HepG2 (cell line): ENCODE measurements around the gene HNF1B. TPM values are rescaled to one million over a fixed set of nuclear protein-coding genes. Genes with fewer than 3 reads are reported as not detected.

Source experiments
- ARHGAP35 ChIP-seq: sonication (generic); formaldehyde crosslinking; IDR thresholded peaks from 2 replicates; pipeline ENCODE4 v1.9.0; 2022; ENCODE audit warnings: mild to moderate bottlenecking, inconsistent platforms, moderate library complexity, missing genetic modification reagents, borderline replicate concordance
- DMAP1 ChIP-seq: IDR thresholded peaks from 2 replicates; pipeline ENCODE4 v1.6.1; 2016
- HOXA5 ChIP-seq: sonication (generic); formaldehyde crosslinking; IDR thresholded peaks from 2 replicates; pipeline ENCODE4 v1.4.0; 2020; ENCODE audit warnings: missing genetic modification reagents
- NR2F1 ChIP-seq, 2 experiments: fragments of 450-650 bp in 1 of 2; formaldehyde crosslinking in 1 of 2; IDR thresholded peaks; 2 replicates each; pipeline versions ENCODE4 v1.5.0 to v1.6.1; 2016 to 2020; ENCODE audit warnings: mild to moderate bottlenecking in 1 of 2, missing compliant biosample characterization in 1 of 2, missing genetic modification reagents in 1 of 2, moderate library complexity in 1 of 2
- RXRB ChIP-seq: IDR thresholded peaks from 2 replicates; pipeline ENCODE4 v1.6.1; 2016; ENCODE audit warnings: borderline replicate concordance, missing genetic modification reagents, missing compliant biosample characterization
- SALL1 ChIP-seq: sonication (generic); formaldehyde crosslinking; IDR thresholded peaks from 2 replicates; pipeline ENCODE4 v1.8.0; 2022; ENCODE audit warnings: mild to moderate bottlenecking, missing genetic modification reagents
- SMC3 ChIP-seq: IDR thresholded peaks from 2 replicates; pipeline ENCODE4 v1.6.1; 2011; ENCODE audit warnings: low read length, improper control_type of control experiment
- ZC3H13 ChIP-seq: sonication (generic); formaldehyde crosslinking; IDR thresholded peaks from 2 replicates; pipeline ENCODE4 v1.8.1; 2023; ENCODE audit warnings: mild to moderate bottlenecking, missing genetic modification reagents, moderate library complexity
- ZNF253 ChIP-seq: sonication (generic); formaldehyde crosslinking; IDR thresholded peaks from 2 replicates; pipeline ENCODE4 v1.8.0; 2022; ENCODE audit warnings: mild to moderate bottlenecking, missing genetic modification reagents, borderline replicate concordance
- ZNF720 ChIP-seq: sonication (generic); formaldehyde crosslinking; IDR thresholded peaks from 2 replicates; pipeline ENCODE4 v1.4.0; 2020; ENCODE audit warnings: missing genetic modification reagents
- ZNF766 ChIP-seq: sonication (generic); formaldehyde crosslinking; IDR thresholded peaks from 2 replicates; pipeline ENCODE4 v1.5.0; 2020; ENCODE audit warnings: missing genetic modification reagents, borderline replicate concordance
- polyA plus RNA-seq, 8 experiments: library from polyadenylated mRNA; depleted of rRNA in 3 of 8; stranded (reverse) in 7 of 8; unstranded in 1 of 8; fragments of >200 nt; fragmentation: Illumina TruSeq in 4 of 8; extraction: Trizol in 4 of 8; gene quantifications; 2 replicates each; pipeline versions ENCODE4 v1.2.1 to v1.2.3, GENCODE V29; 2011 to 2016; ENCODE audit warnings: low read depth in 4 of 8, missing spikeins in 1 of 8, mixed read lengths in 1 of 8; ENCODE audit not compliant: insufficient read depth in 1 of 8
- total RNA-seq, 5 experiments: library from RNA; depleted of rRNA; stranded (reverse); fragments of >200 nt; fragmentation: Illumina TruSeq; extraction: Trizol; gene quantifications; 2 replicates each; pipeline ENCODE4 v1.2.3, GENCODE V29; 2016; ENCODE audit warnings: low read depth in 1 of 5
- TF ChIP-seq, protein P1 (sequence below): sonication (generic); formaldehyde crosslinking; IDR thresholded peaks from 2 replicates; pipeline ENCODE4 v1.5.0; 2020; ENCODE audit warnings: missing genetic modification reagents, mild to moderate bottlenecking, borderline replicate concordance
- TF ChIP-seq, protein P2 (sequence below): sonication (generic); formaldehyde crosslinking; IDR thresholded peaks from 2 replicates; pipeline ENCODE4 v1.8.0; 2022; ENCODE audit warnings: missing genetic modification reagents, mild to moderate bottlenecking, moderate library complexity, borderline replicate concordance
- TF ChIP-seq, protein P3 (sequence below): sonication (generic); formaldehyde crosslinking; IDR thresholded peaks from 2 replicates; pipeline ENCODE4 v1.9.0; 2022; ENCODE audit warnings: missing genetic modification reagents, mild to moderate bottlenecking, borderline replicate concordance
- TF ChIP-seq, protein P4 (sequence below): sonication (generic); formaldehyde crosslinking; IDR thresholded peaks from 2 replicates; pipeline ENCODE4 v1.4.0; 2020; ENCODE audit warnings: missing genetic modification reagents, mild to moderate bottlenecking, borderline replicate concordance
- TF ChIP-seq, protein P5 (sequence below): conservative IDR thresholded peaks from 2 replicates; pipeline ENCODE4 v1.6.1; 2018; ENCODE audit warnings: missing genetic modification reagents
- TF ChIP-seq, protein P6 (sequence below): sonication (generic); formaldehyde crosslinking; conservative IDR thresholded peaks from 2 replicates; pipeline ENCODE4 v1.8.1; 2023; ENCODE audit warnings: missing genetic modification reagents
- TF ChIP-seq, protein P7 (sequence below): sonication (generic); formaldehyde crosslinking; IDR thresholded peaks from 2 replicates; pipeline ENCODE4 v1.5.1; 2020; ENCODE audit warnings: missing genetic modification reagents, mild to moderate bottlenecking, borderline replicate concordance

The HNF1B gene
- total and polyA plus RNA-seq, 2 of the 13 experiments (the other 11 are each of a cell fraction or from before 2014, with no cell fraction given), result 1.9 to 5.3 TPM

DNA sequence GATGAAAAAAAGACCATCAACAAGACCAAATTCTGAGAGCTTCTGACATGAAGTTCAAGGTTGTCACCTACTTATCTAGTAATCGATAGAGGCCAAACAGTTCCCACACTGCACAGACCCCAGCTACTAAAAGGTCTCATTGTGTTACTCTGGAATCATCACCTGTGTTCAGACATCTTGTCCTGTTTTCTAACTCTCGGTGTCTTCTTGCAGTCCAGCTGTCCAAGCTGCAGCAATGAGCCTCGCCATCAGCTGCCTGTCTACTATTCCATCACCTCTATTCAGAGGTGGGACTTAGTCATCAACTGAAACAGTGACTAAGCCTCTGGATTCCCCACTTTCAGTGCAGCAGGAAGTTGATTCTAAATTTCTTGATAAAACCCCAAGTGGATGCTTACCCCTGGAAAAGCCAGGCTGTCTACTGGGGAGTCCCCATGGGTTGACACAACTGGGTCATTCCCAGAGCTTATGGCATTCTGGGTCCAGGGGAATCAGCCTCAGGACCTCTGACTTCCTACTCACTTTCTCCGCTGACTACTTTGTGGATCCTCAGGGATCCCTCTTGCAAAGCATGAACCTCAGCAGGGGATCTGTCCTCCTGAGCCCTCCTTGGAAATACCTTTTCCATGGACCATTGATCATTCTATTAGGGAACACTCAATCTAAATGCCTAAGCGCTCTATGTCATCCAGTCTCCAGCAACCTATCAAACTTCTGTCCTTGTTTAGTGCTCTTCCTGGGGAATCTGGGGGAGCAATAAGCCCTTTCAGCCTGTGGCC, 46.5 kb downstream of the HNF1B start (continued):
- TF ChIP-seq, protein P1, sequence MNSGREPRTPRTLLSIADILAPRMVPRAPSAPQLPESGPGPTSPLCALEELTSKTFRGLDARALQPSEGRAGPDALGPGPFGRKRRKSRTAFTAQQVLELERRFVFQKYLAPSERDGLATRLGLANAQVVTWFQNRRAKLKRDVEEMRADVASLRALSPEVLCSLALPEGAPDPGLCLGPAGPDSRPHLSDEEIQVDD, result no peak
- TF ChIP-seq ZNF720 (no peak), ZNF253 (CRISPR knock-in tag) (no peak), ZC3H13 (CRISPR knock-in tag) (peak; percentile 21; the same call in 1 of the 2 replicates), ARHGAP35 (CRISPR knock-in tag) (no peak), SALL1 (CRISPR knock-in tag) (peak; percentile 89), SMC3 (peak; percentile 19; the same call in 1 of the 2 replicates), HOXA5 (CRISPR knock-in tag) (no peak), RXRB (CRISPR knock-in tag) (peak; percentile 93), NR2F1 (CRISPR knock-in tag; IDR thresholded peaks at IDR 0.05) (peak; percentile 86 to 88), ZNF766 (no peak), DMAP1 (CRISPR knock-in tag) (no peak)
- TF ChIP-seq, protein P2, sequence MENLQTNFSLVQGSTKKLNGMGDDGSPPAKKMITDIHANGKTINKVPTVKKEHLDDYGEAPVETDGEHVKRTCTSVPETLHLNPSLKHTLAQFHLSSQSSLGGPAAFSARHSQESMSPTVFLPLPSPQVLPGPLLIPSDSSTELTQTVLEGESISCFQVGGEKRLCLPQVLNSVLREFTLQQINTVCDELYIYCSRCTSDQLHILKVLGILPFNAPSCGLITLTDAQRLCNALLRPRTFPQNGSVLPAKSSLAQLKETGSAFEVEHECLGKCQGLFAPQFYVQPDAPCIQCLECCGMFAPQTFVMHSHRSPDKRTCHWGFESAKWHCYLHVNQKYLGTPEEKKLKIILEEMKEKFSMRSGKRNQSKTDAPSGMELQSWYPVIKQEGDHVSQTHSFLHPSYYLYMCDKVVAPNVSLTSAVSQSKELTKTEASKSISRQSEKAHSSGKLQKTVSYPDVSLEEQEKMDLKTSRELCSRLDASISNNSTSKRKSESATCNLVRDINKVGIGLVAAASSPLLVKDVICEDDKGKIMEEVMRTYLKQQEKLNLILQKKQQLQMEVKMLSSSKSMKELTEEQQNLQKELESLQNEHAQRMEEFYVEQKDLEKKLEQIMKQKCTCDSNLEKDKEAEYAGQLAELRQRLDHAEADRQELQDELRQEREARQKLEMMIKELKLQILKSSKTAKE (CRISPR knock-in tag), result peak; percentile 92
- TF ChIP-seq, protein P3, sequence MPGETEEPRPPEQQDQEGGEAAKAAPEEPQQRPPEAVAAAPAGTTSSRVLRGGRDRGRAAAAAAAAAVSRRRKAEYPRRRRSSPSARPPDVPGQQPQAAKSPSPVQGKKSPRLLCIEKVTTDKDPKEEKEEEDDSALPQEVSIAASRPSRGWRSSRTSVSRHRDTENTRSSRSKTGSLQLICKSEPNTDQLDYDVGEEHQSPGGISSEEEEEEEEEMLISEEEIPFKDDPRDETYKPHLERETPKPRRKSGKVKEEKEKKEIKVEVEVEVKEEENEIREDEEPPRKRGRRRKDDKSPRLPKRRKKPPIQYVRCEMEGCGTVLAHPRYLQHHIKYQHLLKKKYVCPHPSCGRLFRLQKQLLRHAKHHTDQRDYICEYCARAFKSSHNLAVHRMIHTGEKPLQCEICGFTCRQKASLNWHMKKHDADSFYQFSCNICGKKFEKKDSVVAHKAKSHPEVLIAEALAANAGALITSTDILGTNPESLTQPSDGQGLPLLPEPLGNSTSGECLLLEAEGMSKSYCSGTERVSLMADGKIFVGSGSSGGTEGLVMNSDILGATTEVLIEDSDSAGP (CRISPR knock-in tag), result no peak
- TF ChIP-seq, protein P4, sequence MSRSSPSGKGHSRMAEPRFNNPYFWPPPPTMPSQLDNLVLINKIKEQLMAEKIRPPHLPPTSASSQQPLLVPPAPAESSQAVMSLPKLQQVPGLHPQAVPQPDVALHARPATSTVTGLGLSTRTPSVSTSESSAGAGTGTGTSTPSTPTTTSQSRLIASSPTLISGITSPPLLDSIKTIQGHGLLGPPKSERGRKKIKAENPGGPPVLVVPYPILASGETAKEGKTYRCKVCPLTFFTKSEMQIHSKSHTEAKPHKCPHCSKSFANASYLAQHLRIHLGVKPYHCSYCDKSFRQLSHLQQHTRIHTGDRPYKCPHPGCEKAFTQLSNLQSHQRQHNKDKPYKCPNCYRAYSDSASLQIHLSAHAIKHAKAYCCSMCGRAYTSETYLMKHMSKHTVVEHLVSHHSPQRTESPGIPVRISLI (CRISPR knock-in tag), result peak; percentile 90; the same call in 1 of the 2 replicates
- TF ChIP-seq, protein P5, sequence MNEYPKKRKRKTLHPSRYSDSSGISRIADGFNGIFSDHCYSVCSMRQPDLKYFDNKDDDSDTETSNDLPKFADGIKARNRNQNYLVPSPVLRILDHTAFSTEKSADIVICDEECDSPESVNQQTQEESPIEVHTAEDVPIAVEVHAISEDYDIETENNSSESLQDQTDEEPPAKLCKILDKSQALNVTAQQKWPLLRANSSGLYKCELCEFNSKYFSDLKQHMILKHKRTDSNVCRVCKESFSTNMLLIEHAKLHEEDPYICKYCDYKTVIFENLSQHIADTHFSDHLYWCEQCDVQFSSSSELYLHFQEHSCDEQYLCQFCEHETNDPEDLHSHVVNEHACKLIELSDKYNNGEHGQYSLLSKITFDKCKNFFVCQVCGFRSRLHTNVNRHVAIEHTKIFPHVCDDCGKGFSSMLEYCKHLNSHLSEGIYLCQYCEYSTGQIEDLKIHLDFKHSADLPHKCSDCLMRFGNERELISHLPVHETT (CRISPR knock-in tag), result no peak
- TF ChIP-seq, protein P6, sequence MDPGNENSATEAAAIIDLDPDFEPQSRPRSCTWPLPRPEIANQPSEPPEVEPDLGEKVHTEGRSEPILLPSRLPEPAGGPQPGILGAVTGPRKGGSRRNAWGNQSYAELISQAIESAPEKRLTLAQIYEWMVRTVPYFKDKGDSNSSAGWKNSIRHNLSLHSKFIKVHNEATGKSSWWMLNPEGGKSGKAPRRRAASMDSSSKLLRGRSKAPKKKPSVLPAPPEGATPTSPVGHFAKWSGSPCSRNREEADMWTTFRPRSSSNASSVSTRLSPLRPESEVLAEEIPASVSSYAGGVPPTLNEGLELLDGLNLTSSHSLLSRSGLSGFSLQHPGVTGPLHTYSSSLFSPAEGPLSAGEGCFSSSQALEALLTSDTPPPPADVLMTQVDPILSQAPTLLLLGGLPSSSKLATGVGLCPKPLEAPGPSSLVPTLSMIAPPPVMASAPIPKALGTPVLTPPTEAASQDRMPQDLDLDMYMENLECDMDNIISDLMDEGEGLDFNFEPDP, result no peak
- TF ChIP-seq, protein P7, sequence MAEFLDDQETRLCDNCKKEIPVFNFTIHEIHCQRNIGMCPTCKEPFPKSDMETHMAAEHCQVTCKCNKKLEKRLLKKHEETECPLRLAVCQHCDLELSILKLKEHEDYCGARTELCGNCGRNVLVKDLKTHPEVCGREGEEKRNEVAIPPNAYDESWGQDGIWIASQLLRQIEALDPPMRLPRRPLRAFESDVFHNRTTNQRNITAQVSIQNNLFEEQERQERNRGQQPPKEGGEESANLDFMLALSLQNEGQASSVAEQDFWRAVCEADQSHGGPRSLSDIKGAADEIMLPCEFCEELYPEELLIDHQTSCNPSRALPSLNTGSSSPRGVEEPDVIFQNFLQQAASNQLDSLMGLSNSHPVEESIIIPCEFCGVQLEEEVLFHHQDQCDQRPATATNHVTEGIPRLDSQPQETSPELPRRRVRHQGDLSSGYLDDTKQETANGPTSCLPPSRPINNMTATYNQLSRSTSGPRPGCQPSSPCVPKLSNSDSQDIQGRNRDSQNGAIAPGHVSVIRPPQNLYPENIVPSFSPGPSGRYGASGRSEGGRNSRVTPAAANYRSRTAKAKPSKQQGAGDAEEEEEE (CRISPR knock-in tag), result no peak
